HepG2 (cell line): ENCODE measurements around the gene RAB40C. TPM values are rescaled to one million over a fixed set of nuclear protein-coding genes. Genes with fewer than 3 reads are reported as not detected.
A peak's percentile ranks its signal among the peaks of the same experiment; 100 is the strongest.

ENCODE experiments used
- ASH2L ChIP-seq: fragments of 300-600, 200-600 bp; sonication (generic); IDR thresholded peaks from 2 replicates; pipeline ENCODE4 v1.7.0; 2017; ENCODE audit warnings: low read depth, mild to moderate bottlenecking, moderate library complexity, mixed read lengths, low read length; ENCODE audit not compliant: insufficient read length
- BORCS8-MEF2B ChIP-seq: sonication (generic); formaldehyde crosslinking; IDR thresholded peaks from 2 replicates; pipeline ENCODE4 v1.8.0; 2022; ENCODE audit warnings: mild to moderate bottlenecking, missing genetic modification reagents
- CBX1 ChIP-seq: IDR thresholded peaks from one replicate; pipeline ENCODE4 v1.6.1; 2016; ENCODE audit warnings: antibody characterized with exemption, low read depth
- CCAR2 ChIP-seq: fragments of 200-400 bp; formaldehyde crosslinking; optimal IDR thresholded peaks from 2 replicates; pipeline ENCODE3; 2018; ENCODE audit warnings: low read depth, mild to moderate bottlenecking, low read length, moderate library complexity
- GATAD2A ChIP-seq: IDR thresholded peaks from 2 replicates; pipeline ENCODE4 v1.6.1; 2016
- GTF3A ChIP-seq: sonication (generic); formaldehyde crosslinking; conservative IDR thresholded peaks from 2 replicates; pipeline ENCODE4 v1.4.0; 2020; ENCODE audit warnings: mild to moderate bottlenecking, missing genetic modification reagents
- HOXA3 ChIP-seq: sonication (generic); formaldehyde crosslinking; IDR thresholded peaks from 2 replicates; pipeline ENCODE4 v1.5.0; 2020; ENCODE audit warnings: missing genetic modification reagents
- KAT2B ChIP-seq: fragments of 150-350 bp; IDR thresholded peaks from 2 replicates; pipeline ENCODE4 v1.6.1; 2014; ENCODE audit warnings: low read depth, low read length, borderline replicate concordance
- KDM4B ChIP-seq: sonication (generic); formaldehyde crosslinking; IDR thresholded peaks from 2 replicates; pipeline ENCODE4 v1.4.0; 2020; ENCODE audit warnings: missing genetic modification reagents
- NR2F6 ChIP-seq, 2 experiments: IDR thresholded peaks; 2 replicates each; pipeline ENCODE4 v1.6.1; 2016; ENCODE audit warnings: antibody characterized with exemption in 1 of 2, mild to moderate bottlenecking in 1 of 2
- POLR2A ChIP-seq, 2 experiments: IDR thresholded peaks; 2 replicates each; pipeline ENCODE4 v1.6.1; 2011; ENCODE audit warnings: low read depth in 2 of 2, low read length in 2 of 2, mild to moderate bottlenecking in 1 of 2, moderate library complexity in 1 of 2; ENCODE audit not compliant: insufficient read depth in 1 of 2
- POLR2G ChIP-seq: fragments of 200-400 bp; formaldehyde crosslinking; IDR thresholded peaks from 2 replicates; pipeline ENCODE4 v1.6.1; 2018; ENCODE audit warnings: mild to moderate bottlenecking, low read depth, low read length, moderate library complexity
- SCMH1 ChIP-seq: sonication (generic); formaldehyde crosslinking; IDR thresholded peaks from 2 replicates; pipeline ENCODE4 v1.9.0; 2021; ENCODE audit warnings: missing genetic modification reagents, mild to moderate bottlenecking, borderline replicate concordance
- SIN3B ChIP-seq: fragments of 150-350 bp; IDR thresholded peaks from 2 replicates; pipeline ENCODE4 v1.6.1; 2014; ENCODE audit warnings: low read length
- SNAPC4 ChIP-seq: sonication (generic); formaldehyde crosslinking; IDR thresholded peaks from 2 replicates; pipeline ENCODE4 v1.4.0; 2020; ENCODE audit warnings: mild to moderate bottlenecking, missing genetic modification reagents
- TERF1 ChIP-seq: sonication (generic); formaldehyde crosslinking; IDR thresholded peaks from 2 replicates; pipeline ENCODE4 v1.8.0; 2022; ENCODE audit warnings: mild to moderate bottlenecking, missing genetic modification reagents, moderate library complexity
- ZNF543 ChIP-seq: sonication (generic); formaldehyde crosslinking; IDR thresholded peaks from 2 replicates; pipeline ENCODE4 v1.4.0; 2020; ENCODE audit warnings: mild to moderate bottlenecking, missing genetic modification reagents
- ZNF567 ChIP-seq: sonication (generic); formaldehyde crosslinking; IDR thresholded peaks from 2 replicates; pipeline ENCODE4 v1.8.1; 2023; ENCODE audit warnings: mild to moderate bottlenecking, missing genetic modification reagents, borderline replicate concordance
- ZNF773 ChIP-seq: sonication (generic); formaldehyde crosslinking; IDR thresholded peaks from 2 replicates; pipeline ENCODE4 v1.4.0; 2020; ENCODE audit warnings: missing genetic modification reagents, borderline replicate concordance
- ZNF782 ChIP-seq: sonication (generic); formaldehyde crosslinking; IDR thresholded peaks from 2 replicates; pipeline ENCODE4 v1.4.0; 2020; ENCODE audit warnings: missing genetic modification reagents, mild to moderate bottlenecking, borderline replicate concordance
- polyA plus RNA-seq, 8 experiments: library from polyadenylated mRNA; depleted of rRNA in 3 of 8; stranded (reverse) in 7 of 8; unstranded in 1 of 8; fragments of >200 nt; fragmentation: Illumina TruSeq in 4 of 8; extraction: Trizol in 4 of 8; gene quantifications; 2 replicates each; pipeline versions ENCODE4 v1.2.1 to v1.2.3, GENCODE V29; 2011 to 2016; ENCODE audit warnings: low read depth in 4 of 8, missing spikeins in 1 of 8, mixed read lengths in 1 of 8; ENCODE audit not compliant: insufficient read depth in 1 of 8
- total RNA-seq, 5 experiments: library from RNA; depleted of rRNA; stranded (reverse); fragments of >200 nt; fragmentation: Illumina TruSeq; extraction: Trizol; gene quantifications; 2 replicates each; pipeline ENCODE4 v1.2.3, GENCODE V29; 2016; ENCODE audit warnings: low read depth in 1 of 5
- TF ChIP-seq, protein P1 (sequence below): IDR thresholded peaks from 2 replicates; pipeline ENCODE4 v1.6.1; 2016; ENCODE audit warnings: missing genetic modification reagents, missing compliant biosample characterization
- TF ChIP-seq, protein P2 (sequence below): sonication (generic); formaldehyde crosslinking; IDR thresholded peaks from 2 replicates; pipeline ENCODE4 v1.9.0; 2022; ENCODE audit warnings: missing genetic modification reagents, mild to moderate bottlenecking, borderline replicate concordance

Gene RAB40C
- total and polyA plus RNA-seq, 2 of the 13 experiments (the other 11 are each of a cell fraction or from before 2014, with no cell fraction given) = 7.7 to 11.5 TPM

DNA sequence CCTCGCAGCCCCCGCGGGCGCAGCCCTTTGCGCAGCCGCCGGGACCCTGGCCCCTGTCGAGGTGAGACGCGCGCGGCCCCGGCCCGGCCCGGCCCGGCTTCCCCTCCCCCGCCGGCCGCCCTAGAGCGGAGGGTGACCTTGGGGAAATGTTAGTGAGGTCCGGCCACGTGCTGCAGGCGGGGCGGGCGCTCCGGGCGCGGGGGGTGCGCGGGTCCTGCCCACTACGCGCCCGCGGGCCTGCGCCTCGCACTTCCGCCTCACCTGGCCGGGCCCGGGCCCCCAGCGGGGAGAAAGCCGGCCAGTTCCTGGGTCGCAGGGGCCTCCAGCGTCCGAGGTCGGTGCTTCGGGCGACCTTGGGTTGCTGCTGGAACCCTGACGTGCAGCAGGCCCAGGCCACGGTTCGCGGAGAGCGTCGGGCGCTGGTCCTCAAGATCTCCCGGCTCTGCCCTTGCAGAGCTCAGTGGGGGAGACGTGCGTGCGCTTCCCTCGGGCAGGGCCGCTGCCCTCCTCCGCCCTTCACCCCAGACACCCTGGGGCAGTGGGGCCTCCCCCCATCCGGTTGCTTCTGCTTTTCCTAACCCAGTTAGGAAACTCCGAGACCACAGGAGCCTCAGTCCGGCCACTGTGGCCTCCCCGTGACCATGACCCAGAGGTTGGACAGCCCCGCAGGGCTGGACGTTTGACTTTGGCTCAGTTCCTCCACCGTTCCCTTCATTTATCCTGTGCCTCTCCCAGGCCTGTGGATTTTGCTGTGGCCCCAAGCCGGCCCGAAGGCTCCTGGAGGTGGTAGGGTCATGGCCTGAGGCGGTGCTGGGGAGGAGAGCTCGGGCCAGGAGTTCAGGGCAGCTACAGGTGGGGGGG, 52.6 kb downstream of the RAB40C start (continued):
- TF ChIP-seq, protein P1, sequence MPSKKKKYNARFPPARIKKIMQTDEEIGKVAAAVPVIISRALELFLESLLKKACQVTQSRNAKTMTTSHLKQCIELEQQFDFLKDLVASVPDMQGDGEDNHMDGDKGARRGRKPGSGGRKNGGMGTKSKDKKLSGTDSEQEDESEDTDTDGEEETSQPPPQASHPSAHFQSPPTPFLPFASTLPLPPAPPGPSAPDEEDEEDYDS (CRISPR knock-in tag) = no peak
- peak; percentile 26 for TF ChIP-seq ASH2L
- no peak; the same call in 1 of the 2 replicates for TF ChIP-seq ZNF543 (CRISPR knock-in tag)
- no peak for TF ChIP-seq CCAR2
- peak; percentile 60 for TF ChIP-seq NR2F6 (IDR thresholded peaks at IDR 0.05)
- no peak; the same call in 1 of the 2 replicates for TF ChIP-seq NR2F6 (CRISPR knock-in tag; IDR thresholded peaks at IDR 0.05)
- TF ChIP-seq POLR2G = 0 out of 2 replicates have a peak, but pooled peaks have one; percentile 5
- no peak for TF ChIP-seq TERF1 (CRISPR knock-in tag)
- no peak for TF ChIP-seq SIN3B
- no peak for TF ChIP-seq SNAPC4
- no peak for TF ChIP-seq CBX1
- peak; percentile 73 for TF ChIP-seq HOXA3 (CRISPR knock-in tag)
- TF ChIP-seq, protein P2, sequence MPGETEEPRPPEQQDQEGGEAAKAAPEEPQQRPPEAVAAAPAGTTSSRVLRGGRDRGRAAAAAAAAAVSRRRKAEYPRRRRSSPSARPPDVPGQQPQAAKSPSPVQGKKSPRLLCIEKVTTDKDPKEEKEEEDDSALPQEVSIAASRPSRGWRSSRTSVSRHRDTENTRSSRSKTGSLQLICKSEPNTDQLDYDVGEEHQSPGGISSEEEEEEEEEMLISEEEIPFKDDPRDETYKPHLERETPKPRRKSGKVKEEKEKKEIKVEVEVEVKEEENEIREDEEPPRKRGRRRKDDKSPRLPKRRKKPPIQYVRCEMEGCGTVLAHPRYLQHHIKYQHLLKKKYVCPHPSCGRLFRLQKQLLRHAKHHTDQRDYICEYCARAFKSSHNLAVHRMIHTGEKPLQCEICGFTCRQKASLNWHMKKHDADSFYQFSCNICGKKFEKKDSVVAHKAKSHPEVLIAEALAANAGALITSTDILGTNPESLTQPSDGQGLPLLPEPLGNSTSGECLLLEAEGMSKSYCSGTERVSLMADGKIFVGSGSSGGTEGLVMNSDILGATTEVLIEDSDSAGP = no peak; the same call in 1 of the 2 replicates
- peak; percentile 2 to 54; a peak in 3 of 4 replicates for TF ChIP-seq POLR2A (IDR thresholded peaks at IDR 0.05; ENCODE audit: insufficient read depth in 1 of 2, low read depth in 2 of 2, low read length in 2 of 2)
- TF ChIP-seq GTF3A (CRISPR knock-in tag) = no peak
- no peak; the same call in 1 of the 2 replicates for TF ChIP-seq ZNF782 (CRISPR knock-in tag)
- no peak for TF ChIP-seq KDM4B
- 0 out of 2 replicates have a peak, but pooled peaks have one; percentile 29 for TF ChIP-seq GATAD2A (CRISPR knock-in tag)
- no peak for TF ChIP-seq BORCS8-MEF2B (CRISPR knock-in tag)
- TF ChIP-seq ZNF567 (CRISPR knock-in tag) = no peak
- TF ChIP-seq SCMH1 (CRISPR knock-in tag) = no peak
- TF ChIP-seq KAT2B = no peak
- peak; percentile 76; the same call in 1 of the 2 replicates for TF ChIP-seq ZNF773
